B cell (primary cell): ENCODE results near the gene ARHGAP26. TPM values are rescaled to one million over a fixed set of nuclear protein-coding genes. Genes with fewer than 3 reads are reported as not detected.

Experiments
- ATAC-seq: fragments of 200-7000 bp; cut with Tn5 transposase; one replicate; pipeline ENCODE4 v1.10.0; 2021; ENCODE audit warnings: low read depth, mild to moderate bottlenecking, moderate number of reproducible peaks, moderate library complexity
- CTCF ChIA-PET: fragments of 350-600 bp; sonication (Branson Sonifier 250); formaldehyde crosslinking; loops from one replicate; lab custom pipeline; 2021; ENCODE audit warnings: antibody characterized with exemption, inconsistent platforms; lab: Charles Lee
- POLR2A ChIA-PET: fragments of 350-600 bp; sonication (Branson Sonifier 250); formaldehyde crosslinking; loops from one replicate; lab custom pipeline; 2021; ENCODE audit warnings: antibody characterized with exemption; lab: Charles Lee
- DNase-seq: peaks from one replicate; pipeline ENCODE4 v3.0.0; 2013
- H2AFZ ChIP-seq: 2 replicates; pipeline ENCODE4 v1.6.1; 2012; ENCODE audit warnings: mild to moderate bottlenecking, low read depth, low read length; ENCODE audit not compliant: insufficient read depth, poor library complexity, severe bottlenecking
- H3K27ac ChIP-seq, 2 donors: 1 replicate in 1 of 2; 2 replicates in 1 of 2; pipeline ENCODE4 v1.5.1; 2012 to 2013; ENCODE audit warnings: low read length in 2 of 2, mild to moderate bottlenecking in 2 of 2, moderate library complexity in 1 of 2
- H3K27me3 ChIP-seq, 4 experiments: fragments of 200-600 bp in 1 of 4; sonication (generic) in 1 of 4; replicated peaks in 1 of 4; 1 replicate in 2 of 4; 2 replicates in 2 of 4; pipeline versions ENCODE4 v1.6.1 to v1.7.0; 2013 to 2016; ENCODE audit warnings: low read length in 3 of 4, mild to moderate bottlenecking in 2 of 4, mixed read lengths in 1 of 4, moderate library complexity in 1 of 4; ENCODE audit not compliant: insufficient read depth in 4 of 4, control insufficient read depth in 3 of 4; ENCODE audit errors: control extremely low read depth in 1 of 4
- H3K36me3 ChIP-seq, 2 experiments: replicated peaks in 1 of 2; 1 replicate in 1 of 2; 2 replicates in 1 of 2; pipeline versions ENCODE4 v1.6.1 to v1.7.1; 2013; ENCODE audit warnings: low read length in 1 of 2; ENCODE audit not compliant: insufficient read depth in 2 of 2, control insufficient read depth in 1 of 2; ENCODE audit errors: control extremely low read depth in 1 of 2, extremely low read depth in 1 of 2
- H3K4me1 ChIP-seq, 2 donors: fragments of 200-600 bp in 1 of 2; sonication (generic) in 1 of 2; 1 replicate in 1 of 2; 2 replicates in 1 of 2; pipeline versions ENCODE4 v1.5.1 to v1.6.1; 2013 to 2017; ENCODE audit warnings: low read length in 2 of 2; ENCODE audit not compliant: control insufficient read depth in 2 of 2, insufficient read depth in 2 of 2
- H3K4me2 ChIP-seq: replicated peaks from 2 replicates; pipeline ENCODE3; 2012; ENCODE audit warnings: mild to moderate bottlenecking, low read depth, low read length; ENCODE audit not compliant: poor library complexity, severe bottlenecking
- H3K4me3 ChIP-seq, 5 experiments: fragments of 200-600 bp in 1 of 5; sonication (generic) in 1 of 5; 1 replicate in 3 of 5; 2 replicates in 2 of 5; pipeline versions ENCODE4 v1.5.1 to v1.7.0; 2011 to 2016; ENCODE audit warnings: low read length in 4 of 5, mild to moderate bottlenecking in 4 of 5, low read depth in 2 of 5, control low read depth in 1 of 5, moderate library complexity in 1 of 5; ENCODE audit not compliant: insufficient read depth in 1 of 5; ENCODE audit errors: control extremely low read depth in 1 of 5, extremely low read depth in 1 of 5
- H3K79me2 ChIP-seq: fragments of 200-600 bp; sonication (generic); one replicate; pipeline ENCODE4 v1.6.0; 2016; ENCODE audit warnings: low read length; ENCODE audit not compliant: control insufficient read depth, insufficient read depth
- H3K9ac ChIP-seq: fragments of 200-600 bp; sonication (generic); 2 replicates; pipeline ENCODE4 v1.6.1; 2017; ENCODE audit warnings: mild to moderate bottlenecking, low read length, moderate library complexity
- H3K9me3 ChIP-seq, 3 donors: one replicate each; pipeline versions ENCODE4 v1.6.1 to v1.7.1; 2013; ENCODE audit warnings: low read length in 2 of 3; ENCODE audit not compliant: control insufficient read depth in 2 of 3, insufficient read depth in 1 of 3; ENCODE audit errors: control extremely low read depth in 1 of 3
- H4K20me1 ChIP-seq: 2 replicates; pipeline ENCODE4 v1.6.0; 2012; ENCODE audit warnings: mild to moderate bottlenecking, low read length; ENCODE audit not compliant: insufficient read depth, control insufficient read depth, poor library complexity, severe bottlenecking
- H3K27ac Mint-ChIP-seq: one replicate; pipeline ENCODE4 v1.8.0; 2021; ENCODE audit warnings: mixed read lengths
- H3K27me3 Mint-ChIP-seq: one replicate; pipeline ENCODE4 v1.8.0; 2021; ENCODE audit warnings: mixed read lengths
- H3K4me1 Mint-ChIP-seq: one replicate; pipeline ENCODE4 v1.8.0; 2021; ENCODE audit warnings: mixed read lengths
- H3K4me3 Mint-ChIP-seq: one replicate; pipeline ENCODE4 v1.8.0; 2021; ENCODE audit warnings: mixed read lengths
- H3K9me3 Mint-ChIP-seq: one replicate; pipeline ENCODE4 v1.8.0; 2022; ENCODE audit warnings: mixed read lengths; ENCODE audit not compliant: insufficient read depth
- CTCF ChIP-seq: fragments of 200-600 bp; IDR thresholded peaks from one replicate; pipeline ENCODE4 v1.8.0; 2022; ENCODE audit warnings: antibody characterized with exemption, mild to moderate bottlenecking
- EZH2 ChIP-seq: IDR thresholded peaks from 2 replicates; pipeline ENCODE4 v1.6.1; 2012; ENCODE audit warnings: borderline replicate concordance, low read depth, mild to moderate bottlenecking, moderate library complexity, low read length; ENCODE audit not compliant: insufficient read depth, poor library complexity, severe bottlenecking
- WGBS: methylation state at CpG from one replicate; pipeline ENCODE4 v1.1.5; 2013; ENCODE audit warnings: missing lambda C conversion rate; ENCODE audit not compliant: insufficient coverage; 5-methylcytosine and 5-hydroxymethylcytosine counted together
- intact Hi-C: fragments of 100-400 bp; cut with micrococcal nuclease; formaldehyde crosslinking; loops from one replicate; pipeline ENCODE4 v1.10.0; 2022
- polyA plus RNA-seq: library from polyadenylated mRNA; depleted of rRNA; stranded (reverse); fragments of >200 nt; gene quantifications from 2 replicates; pipeline ENCODE4 v1.2.3, GENCODE V29; 2012
- total RNA-seq, 2 donors: library from RNA; stranded (reverse); fragments of 120-200 nt in 1 of 2; gene quantifications; 1 replicate in 1 of 2; 2 replicates in 1 of 2; pipeline versions ENCODE4 v1.2.3 to v1.2.4, GENCODE V29; 2013 to 2022

Gene ARHGAP26
- total and polyA plus RNA-seq, 2 donors (not counting 1 experiment from before 2014, with no cell fraction given) = 1.8 to 22.5 TPM

GRCh38 chr5:142813220-142813619 lies 43.0 kb downstream of the ARHGAP26 start:
- ChIA-PET POLR2A (no interaction called here), CTCF (no interaction called here)
- Mint-ChIP-seq H3K9me3 (no peaks in the 10 kb centered on the region), H3K27me3 (no peaks in the 10 kb centered on the region), H3K27ac (no peak overlapping the region), H3K4me1 (peaks cover 35% of the 10 kb centered on the region), H3K4me3 (no peak overlapping the region)
- Histone ChIP-seq H3K27me3 (no peaks in the 10 kb centered on the region), H4K20me1 (no peaks in the 10 kb centered on the region), H2AFZ (no peak overlapping the region), H3K9ac (no peak overlapping the region), H3K4me1 (peaks cover 22 to 24% of the 10 kb centered on the region in 2 donors), H3K9me3 (peaks cover 0 to 4% (median 0%) of the 10 kb centered on the region in 3 donors), H3K36me3 (no peaks in the 10 kb centered on the region), H3K4me3 (no peak overlapping the region), H3K27ac (no peak overlapping the region), H3K79me2 (peaks cover 24% of the 10 kb centered on the region), H3K4me2 (no peak overlapping the region)
- TF ChIP-seq CTCF (no peak), EZH2 (no peak)
- intact Hi-C loops = no loop called here
- DNase-seq (no peak), ATAC-seq (no peak)
- WGBS = 90% methylated on average over 2 of the region's 3 CpGs

- H3K4me1 ChIP-seq = peaks cover 14 to 17% of the 10 kb centered on the region in 2 donors
- 100% methylated on average over 3 of the region's 3 CpGs for WGBS
- H3K79me2 ChIP-seq = peaks cover 24% of the 10 kb centered on the region
- Mint-ChIP-seq H3K27ac (no peak overlapping the region), H3K9me3 (no peaks in the 10 kb centered on the region), H3K4me1 (peaks cover 26% of the 10 kb centered on the region), H3K27me3 (no peaks in the 10 kb centered on the region), H3K4me3 (no peak overlapping the region)
- no peaks in the 10 kb centered on the region for H3K27me3 ChIP-seq
- H3K9ac ChIP-seq = no peak overlapping the region
- TF ChIP-seq EZH2 (no peak), CTCF (no peak)
- H3K36me3 ChIP-seq = no peaks in the 10 kb centered on the region
- intact Hi-C loops = no loop called here
- ATAC-seq (no peak), DNase-seq (no peak)
- ChIA-PET CTCF (no interaction called here), POLR2A (no interaction called here)
- H3K9me3 ChIP-seq = peaks cover 0 to 4% (median 0%) of the 10 kb centered on the region in 3 donors
- no peak overlapping the region for H3K4me2 ChIP-seq
- H3K4me3 ChIP-seq = no peak overlapping the region
- no peak overlapping the region for H2AFZ ChIP-seq
- no peak overlapping the region for H3K27ac ChIP-seq
- H4K20me1 ChIP-seq = no peaks in the 10 kb centered on the region
Observed at GRCh38 chr5:142814122-142814521, 43.9 kb downstream of the ARHGAP26 start.
